ENCODE data around the gene DUSP16.
"Not testable (repeated sequence)": the region's sequence is repeated elsewhere in the genome, so short reads cannot be mapped to it uniquely, and the experiment has no call there.

Gene DUSP16

GRCh38 chr12:12598864-12599263, 36.2 kb upstream of the DUSP16 start:
- H3K27ac ChIP-seq = no peak overlapping the region
- DNase-seq = no peak
- no peak overlapping the region for H3K4me3 ChIP-seq (ENCODE audit: low read depth, low read length)
- TF ChIP-seq CTCF (IDR thresholded peaks at IDR 0.05; ENCODE audit: low read depth, low read length) = no peak
- no peaks in the 10 kb centered on the region for H3K36me3 ChIP-seq
- H3K27me3 ChIP-seq (ENCODE audit: insufficient read depth, low read depth, severe bottlenecking) = no peaks in the 10 kb centered on the region
- no peaks in the 10 kb centered on the region for H3K9me3 ChIP-seq (ENCODE audit: severe bottlenecking)

GRCh38 chr12:12596598-12596997, 33.9 kb upstream of the DUSP16 start:
- DNase-seq; H3K27me3 ChIP-seq (ENCODE audit: insufficient read depth, low read depth, severe bottlenecking); H3K27ac ChIP-seq; H3K36me3 ChIP-seq; H3K9me3 ChIP-seq (ENCODE audit: severe bottlenecking); H3K4me3 ChIP-seq (ENCODE audit: low read depth, low read length): not testable (repeated sequence)

GRCh38 chr12:12595929-12596328, 33.3 kb upstream of the DUSP16 start:
- H3K9me3 ChIP-seq (ENCODE audit: severe bottlenecking); H3K27me3 ChIP-seq (ENCODE audit: insufficient read depth, low read depth, severe bottlenecking); H3K27ac ChIP-seq; H3K4me3 ChIP-seq (ENCODE audit: low read depth, low read length); H3K36me3 ChIP-seq; DNase-seq: not testable (repeated sequence)

GRCh38 chr12:12592930-12593329, 30.3 kb upstream of the DUSP16 start:
- DNase-seq = no peak

GRCh38 chr12:12590961-12591360, 28.3 kb upstream of the DUSP16 start:
- no peaks in the 10 kb centered on the region for H3K9me3 ChIP-seq (ENCODE audit: severe bottlenecking)
- H3K27ac ChIP-seq = no peak overlapping the region
- no peak for DNase-seq
- no peaks in the 10 kb centered on the region for H3K36me3 ChIP-seq
- no peak for TF ChIP-seq CTCF (IDR thresholded peaks at IDR 0.05; ENCODE audit: low read depth, low read length)
- no peaks in the 10 kb centered on the region for H3K27me3 ChIP-seq (ENCODE audit: insufficient read depth, low read depth, severe bottlenecking)
- no peak overlapping the region for H3K4me3 ChIP-seq (ENCODE audit: low read depth, low read length)

More at GRCh38 chr12:12592930-12593329, 30.3 kb upstream of the DUSP16 start:
- Histone ChIP-seq H3K27ac (no peak overlapping the region), H3K27me3 (ENCODE audit: insufficient read depth, low read depth, severe bottlenecking) (no peaks in the 10 kb centered on the region), H3K4me3 (ENCODE audit: low read depth, low read length) (no peak overlapping the region), H3K36me3 (no peaks in the 10 kb centered on the region), H3K9me3 (ENCODE audit: severe bottlenecking) (no peaks in the 10 kb centered on the region)
- TF ChIP-seq CTCF (IDR thresholded peaks at IDR 0.05; ENCODE audit: low read depth, low read length) = no peak

GRCh38 chr12:12588436-12588835, 25.8 kb upstream of the DUSP16 start:
- DNase-seq; H3K9me3 ChIP-seq (ENCODE audit: severe bottlenecking); H3K27me3 ChIP-seq (ENCODE audit: insufficient read depth, low read depth, severe bottlenecking); H3K27ac ChIP-seq; H3K4me3 ChIP-seq (ENCODE audit: low read depth, low read length); H3K36me3 ChIP-seq: not testable (repeated sequence)

GRCh38 chr12:12587878-12588277, 25.2 kb upstream of the DUSP16 start:
- no peaks in the 10 kb centered on the region for H3K9me3 ChIP-seq (ENCODE audit: severe bottlenecking)
- H3K27me3 ChIP-seq (ENCODE audit: insufficient read depth, low read depth, severe bottlenecking) = no peaks in the 10 kb centered on the region
- TF ChIP-seq CTCF (IDR thresholded peaks at IDR 0.05; ENCODE audit: low read depth, low read length) = no peak
- H3K4me3 ChIP-seq (ENCODE audit: low read depth, low read length) = no peak overlapping the region
- H3K27ac ChIP-seq = no peak overlapping the region
- H3K36me3 ChIP-seq = no peaks in the 10 kb centered on the region
- no peak for DNase-seq

Measured in WERI-Rb-1 (cell line).